ENCODE measurements around the gene RBM5.

Gene RBM5

DNA sequence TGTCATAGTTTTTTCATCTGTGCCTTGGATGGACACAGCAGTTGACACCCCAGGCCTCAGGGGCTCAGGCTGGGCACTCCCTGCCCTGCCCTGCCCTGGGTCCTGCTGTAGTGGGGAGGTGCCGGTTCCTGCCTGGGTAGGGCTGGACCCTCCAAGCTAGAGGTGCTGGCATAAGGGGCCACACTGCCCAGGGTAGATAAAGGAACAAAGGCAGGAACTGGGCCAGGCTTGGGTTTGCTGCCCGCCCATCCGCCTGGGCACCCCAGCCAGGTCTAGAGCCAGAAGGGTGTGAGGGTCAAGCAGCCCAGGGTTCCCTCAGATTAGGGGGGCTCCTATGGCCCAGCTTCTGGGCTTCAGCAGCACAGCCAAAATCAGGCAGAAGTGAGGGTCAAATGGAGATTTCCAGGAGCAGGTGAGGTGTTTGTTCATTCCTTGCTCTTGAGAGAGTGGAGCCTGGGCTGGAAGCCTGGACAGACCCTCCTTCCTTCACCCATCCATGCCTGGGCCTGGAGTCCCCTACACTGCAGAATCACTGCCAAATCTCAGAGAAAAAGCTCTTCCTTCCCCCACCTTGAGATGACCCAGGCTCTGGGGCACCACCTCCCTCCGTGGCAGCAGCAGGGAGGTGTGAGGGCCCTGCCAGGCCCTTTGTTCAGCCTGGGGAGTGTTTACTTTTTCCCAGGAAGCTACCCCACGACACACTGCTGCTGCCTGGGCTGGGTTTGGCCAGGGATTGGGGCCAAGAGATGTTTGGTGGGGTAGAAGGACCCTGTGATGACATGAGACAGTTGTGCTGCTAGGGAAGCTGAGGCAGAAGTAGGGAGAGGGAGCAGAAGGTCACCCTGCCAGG is 73.5 kb downstream of the RBM5 start:
- TF ChIP-seq, protein P1, sequence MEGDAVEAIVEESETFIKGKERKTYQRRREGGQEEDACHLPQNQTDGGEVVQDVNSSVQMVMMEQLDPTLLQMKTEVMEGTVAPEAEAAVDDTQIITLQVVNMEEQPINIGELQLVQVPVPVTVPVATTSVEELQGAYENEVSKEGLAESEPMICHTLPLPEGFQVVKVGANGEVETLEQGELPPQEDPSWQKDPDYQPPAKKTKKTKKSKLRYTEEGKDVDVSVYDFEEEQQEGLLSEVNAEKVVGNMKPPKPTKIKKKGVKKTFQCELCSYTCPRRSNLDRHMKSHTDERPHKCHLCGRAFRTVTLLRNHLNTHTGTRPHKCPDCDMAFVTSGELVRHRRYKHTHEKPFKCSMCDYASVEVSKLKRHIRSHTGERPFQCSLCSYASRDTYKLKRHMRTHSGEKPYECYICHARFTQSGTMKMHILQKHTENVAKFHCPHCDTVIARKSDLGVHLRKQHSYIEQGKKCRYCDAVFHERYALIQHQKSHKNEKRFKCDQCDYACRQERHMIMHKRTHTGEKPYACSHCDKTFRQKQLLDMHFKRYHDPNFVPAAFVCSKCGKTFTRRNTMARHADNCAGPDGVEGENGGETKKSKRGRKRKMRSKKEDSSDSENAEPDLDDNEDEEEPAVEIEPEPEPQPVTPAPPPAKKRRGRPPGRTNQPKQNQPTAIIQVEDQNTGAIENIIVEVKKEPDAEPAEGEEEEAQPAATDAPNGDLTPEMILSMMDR (IDR thresholded peaks at IDR 0.05; ENCODE audit: borderline replicate concordance, insufficient read depth, low read depth, low read length): no peak
- H3K4me3 ChIP-seq (ENCODE audit: low read depth, low read length): no peak overlapping the region

DNA sequence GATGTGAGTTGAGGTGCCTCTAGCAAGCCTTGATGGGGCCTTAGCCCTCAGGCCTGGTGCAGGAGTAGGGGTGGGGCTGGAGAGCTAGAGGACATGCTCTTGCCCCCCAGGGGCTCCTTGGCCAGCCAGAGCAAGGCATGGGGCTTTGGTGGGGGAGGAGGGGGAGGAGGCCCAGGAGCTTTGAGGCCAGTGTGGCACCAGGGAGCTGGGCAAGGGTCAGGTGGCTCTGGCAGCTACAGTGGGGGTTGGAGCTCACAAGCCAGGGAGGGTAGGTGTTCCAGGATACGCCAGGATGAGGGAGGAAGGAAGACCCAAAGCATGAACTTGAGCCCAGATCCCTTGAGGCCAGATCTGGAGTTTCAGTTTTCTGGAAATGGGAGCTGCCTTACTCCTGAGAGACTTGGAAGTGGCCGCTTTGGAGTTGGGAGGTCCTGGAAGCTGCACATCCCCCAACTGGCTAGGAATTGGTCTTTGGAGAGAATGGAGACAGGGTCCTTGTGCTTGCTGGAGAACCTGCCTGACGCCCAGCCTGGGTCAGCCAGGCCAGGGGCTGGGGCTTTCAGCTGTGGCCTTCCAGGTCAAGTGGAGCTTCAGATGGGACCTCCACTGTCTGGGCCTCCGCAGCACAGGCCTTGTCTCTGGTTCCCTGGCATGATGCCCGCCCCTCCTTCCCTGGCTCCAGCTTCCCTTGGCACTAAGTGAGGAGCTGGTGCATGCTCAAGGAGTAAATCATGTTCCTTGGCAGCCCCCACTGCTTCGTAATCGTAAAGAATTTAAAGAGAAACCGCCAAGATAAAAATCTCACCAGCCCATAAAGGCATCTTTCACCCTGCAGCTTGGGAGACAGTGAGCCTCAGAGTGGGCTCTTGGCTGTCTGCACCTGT is 75.1 kb downstream of the RBM5 start:
- TF ChIP-seq, protein P1 (IDR thresholded peaks at IDR 0.05; ENCODE audit: borderline replicate concordance, insufficient read depth, low read depth, low read length): no peak
- H3K4me3 ChIP-seq (ENCODE audit: low read depth, low read length): no peak overlapping the region

DNA sequence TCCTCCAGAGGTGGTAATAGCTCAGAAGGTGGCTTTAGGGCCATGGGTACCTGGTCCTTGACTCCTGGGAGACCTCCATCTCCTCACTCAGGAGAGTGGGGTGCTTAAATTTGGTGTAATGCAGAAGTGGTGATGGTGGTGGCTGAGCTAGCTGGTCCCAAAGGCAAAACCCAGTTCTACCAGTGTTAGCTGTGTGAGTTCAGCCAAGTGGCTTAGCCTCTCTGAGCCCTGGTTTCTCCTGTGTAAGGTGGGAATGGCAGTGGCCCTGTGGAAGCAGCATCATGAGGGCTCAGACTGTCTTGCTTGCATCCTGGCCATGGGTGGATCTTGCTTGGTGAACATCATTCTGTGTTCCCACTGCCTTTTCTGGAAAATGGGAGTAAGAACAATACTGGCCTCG is 75.8 kb downstream of the RBM5 start:
- TF ChIP-seq, protein P1 (IDR thresholded peaks at IDR 0.05; ENCODE audit: borderline replicate concordance, insufficient read depth, low read depth, low read length): no peak
- no peak overlapping the region for H3K4me3 ChIP-seq (ENCODE audit: low read depth, low read length)

DNA sequence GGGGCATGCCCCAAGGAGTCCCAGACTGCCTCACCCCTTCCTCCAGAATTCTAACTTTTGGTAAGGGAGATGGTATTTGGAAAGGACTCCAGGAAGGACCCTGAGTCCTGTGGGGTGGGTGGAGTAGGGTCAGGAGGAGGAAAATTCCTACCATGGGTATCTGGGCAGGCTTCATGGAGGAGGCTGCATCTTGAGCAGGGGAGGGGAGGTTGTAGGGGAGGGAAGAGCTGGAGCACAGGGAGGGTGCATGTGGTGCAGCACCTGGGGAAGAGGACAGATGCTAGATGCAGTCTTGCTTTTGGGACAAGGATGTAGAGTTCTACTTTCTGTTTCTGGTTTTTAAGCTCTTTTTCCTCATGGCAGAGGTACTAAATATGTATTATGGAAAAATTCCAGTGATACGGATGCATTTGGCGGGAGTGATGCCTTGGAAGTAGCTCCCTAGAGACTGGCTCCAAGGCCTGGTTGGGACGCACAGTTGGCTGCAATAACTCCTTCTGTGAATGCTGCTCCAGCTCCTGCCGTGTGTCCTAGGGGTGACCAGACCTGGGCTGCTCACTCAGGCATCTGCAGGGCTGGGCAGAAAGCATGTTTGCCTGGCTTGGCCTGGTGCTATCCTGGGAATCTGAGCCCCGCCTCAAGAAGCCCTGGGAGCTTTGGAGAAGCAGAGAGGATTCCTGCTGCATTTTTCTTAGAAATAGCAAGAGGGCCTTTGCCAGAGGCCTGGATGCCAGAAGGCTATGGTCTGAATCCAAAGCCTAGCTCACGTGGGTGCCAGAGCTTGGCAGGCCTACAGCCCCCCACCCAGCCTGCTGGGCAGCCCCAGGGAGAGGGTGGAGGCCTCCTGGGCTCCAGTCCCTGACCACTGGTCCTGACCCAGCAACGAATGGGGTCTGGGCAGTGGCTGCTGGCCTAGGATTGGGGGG is 76.5 kb downstream of the RBM5 start:
- H3K4me3 ChIP-seq (ENCODE audit: low read depth, low read length): no peak overlapping the region
- TF ChIP-seq, protein P1 (IDR thresholded peaks at IDR 0.05; ENCODE audit: borderline replicate concordance, insufficient read depth, low read depth, low read length): no peak

DNA sequence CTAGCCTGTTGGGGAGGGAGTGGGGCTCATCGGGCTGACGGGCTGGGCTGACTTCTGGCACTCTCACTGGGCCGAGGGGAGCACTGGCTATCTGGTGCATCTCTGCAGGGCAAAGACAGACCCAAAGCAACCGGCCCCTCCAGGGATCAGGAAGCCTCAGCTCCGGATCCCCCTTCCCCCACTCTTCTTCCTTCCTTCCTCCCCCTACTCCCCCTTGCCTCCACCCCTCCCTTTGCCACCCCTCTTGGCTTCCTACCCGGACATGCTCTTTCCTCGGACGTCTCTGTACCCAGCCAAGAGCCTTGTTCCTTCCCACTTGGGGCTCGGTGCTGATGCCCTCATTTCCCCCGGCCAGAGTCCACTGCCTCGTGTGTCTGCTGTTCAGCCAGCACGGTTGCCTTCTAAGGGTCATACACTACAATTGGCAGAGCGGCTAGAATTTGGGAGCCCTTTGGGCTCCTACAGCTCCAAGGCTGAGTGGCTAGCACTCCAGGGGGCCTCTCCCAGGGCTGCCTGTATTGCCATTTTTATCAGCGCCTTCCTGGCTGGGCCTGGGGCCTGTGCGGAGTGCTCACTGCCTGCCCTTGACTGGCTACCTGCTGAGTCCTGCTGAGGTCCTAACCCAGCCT is 77.3 kb downstream of the RBM5 start:
- TF ChIP-seq, protein P1 (IDR thresholded peaks at IDR 0.05; ENCODE audit: borderline replicate concordance, insufficient read depth, low read depth, low read length): no peak
- H3K4me3 ChIP-seq (ENCODE audit: low read depth, low read length): no peak overlapping the region

DNA sequence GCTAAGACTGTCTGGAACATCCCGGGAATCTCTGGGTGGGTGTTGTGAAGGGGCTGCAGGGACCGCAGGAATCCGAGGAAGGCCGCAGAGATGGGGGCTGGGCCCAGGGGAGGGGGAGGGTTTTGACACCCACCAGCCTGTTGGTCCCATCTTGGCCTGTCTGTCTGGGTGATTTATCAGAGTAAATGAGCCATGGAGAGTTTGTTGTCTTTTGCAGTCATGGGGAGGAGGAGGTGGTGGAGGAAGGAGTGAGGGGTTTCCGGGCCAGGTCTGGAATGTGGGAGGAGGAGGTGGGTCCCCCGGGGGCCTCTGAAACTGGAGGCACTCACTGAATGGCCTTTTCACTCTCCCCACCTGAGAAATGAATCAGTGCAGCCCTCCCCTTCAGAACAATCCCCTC is 77.9 kb downstream of the RBM5 start:
- TF ChIP-seq, protein P1 (IDR thresholded peaks at IDR 0.05; ENCODE audit: borderline replicate concordance, insufficient read depth, low read depth, low read length): no peak
- H3K4me3 ChIP-seq (ENCODE audit: low read depth, low read length): no peak overlapping the region
